K562 (cell line): ENCODE measurements around the gene RGS13.

Source experiments
- CEBPB ChIP-seq: fragments of 450-650 bp; IDR thresholded peaks from 2 replicates; pipeline ENCODE4 v1.6.1; 2016; ENCODE audit warnings: missing genetic modification characterization, missing compliant biosample characterization
- NFYB ChIP-seq: IDR thresholded peaks from 2 replicates; pipeline ENCODE4 v1.6.1; 2011; ENCODE audit warnings: mild to moderate bottlenecking, moderate library complexity; ENCODE audit not compliant: insufficient read length; ENCODE audit errors: extremely low read depth

GRCh38 chr1:192689459-192689858, 53.5 kb downstream of the RGS13 start:
- TF ChIP-seq NFYB, result no peak
- TF ChIP-seq CEBPB (tag), result no peak
